Measurements from ENCODE around the gene PADI6. TPM values are rescaled to one million over a fixed set of nuclear protein-coding genes. Genes with fewer than 3 reads are reported as not detected.

PADI6 gene
- polyA plus RNA-seq, 6 donors from 2014 or later: not detected

DNA sequence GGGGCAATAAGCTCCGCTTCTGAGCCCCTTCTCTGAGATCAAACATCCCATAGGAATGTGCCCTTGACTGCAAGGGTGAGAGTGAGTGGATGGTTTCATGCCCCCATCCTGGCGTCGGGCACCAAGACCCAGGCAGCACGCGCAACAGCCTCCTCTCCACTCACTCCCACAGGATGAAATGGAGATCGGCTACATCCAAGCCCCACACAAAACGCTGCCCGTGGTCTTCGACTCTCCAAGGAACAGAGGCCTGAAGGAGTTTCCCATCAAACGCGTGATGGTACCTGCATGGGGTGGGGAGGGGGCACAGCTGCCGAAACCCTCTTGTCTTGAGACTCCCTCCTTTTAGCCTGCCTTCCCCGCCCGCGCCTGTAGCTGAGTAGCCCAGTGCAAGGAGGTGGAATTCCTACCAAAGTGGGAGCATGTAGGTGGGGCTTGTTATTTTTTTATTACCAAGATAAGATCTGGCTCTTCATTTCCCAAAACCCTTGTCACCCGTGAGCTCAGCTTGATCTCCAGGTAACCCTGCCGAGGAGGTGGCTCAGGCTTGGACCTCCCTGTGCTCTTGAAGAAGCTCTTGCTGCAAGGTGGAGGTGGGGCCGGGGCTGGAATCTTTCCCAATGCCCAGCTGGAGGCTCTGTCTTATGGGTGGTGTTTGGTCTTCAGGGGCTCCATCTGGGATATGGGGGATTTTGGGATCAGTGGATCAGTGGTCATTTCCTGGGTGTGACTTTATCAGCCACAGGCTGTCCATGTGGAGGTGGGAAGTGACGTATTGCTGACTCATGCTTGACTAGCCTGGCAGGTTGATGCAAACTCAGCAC lies 24.0 kb upstream of the PADI6 start:
- Mint-ChIP-seq H3K27me3 (peaks cover 0 to 32% (median 11%) of the 10 kb centered on the region in 3 donors), H3K36me3 (peaks cover 7 to 18% of the 10 kb centered on the region in 2 donors), H3K27ac (no peak overlapping the region), H3K9me3 (peaks cover 7 to 24% (median 9%) of the 10 kb centered on the region in 7 donors), H3K4me1 (peaks cover 0 to 2% (median 0%) of the 10 kb centered on the region in 3 donors), H3K4me3 (no peak overlapping the region)
- DNase-seq: no peak
- no peak for ATAC-seq (ENCODE audit: low read depth in 2 of 2)

GRCh38 chr1:17348593-17349234 lies 23.3 kb upstream of the PADI6 start:
- DNase-seq: no peak
- peaks cover 0 to 2% (median 0%) of the 10 kb centered on the region in 3 donors for H3K4me1 Mint-ChIP-seq
- H3K9me3 Mint-ChIP-seq: peaks cover 5 to 19% (median 9%) of the 10 kb centered on the region in 7 donors
- peaks cover 0 to 32% (median 11%) of the 10 kb centered on the region in 3 donors for H3K27me3 Mint-ChIP-seq
- no peak for ATAC-seq (ENCODE audit: low read depth in 2 of 2)
- peaks cover 4 to 14% of the 10 kb centered on the region in 2 donors for H3K36me3 Mint-ChIP-seq
- H3K27ac Mint-ChIP-seq: no peak overlapping the region
- no peak overlapping the region for H3K4me3 Mint-ChIP-seq

DNA sequence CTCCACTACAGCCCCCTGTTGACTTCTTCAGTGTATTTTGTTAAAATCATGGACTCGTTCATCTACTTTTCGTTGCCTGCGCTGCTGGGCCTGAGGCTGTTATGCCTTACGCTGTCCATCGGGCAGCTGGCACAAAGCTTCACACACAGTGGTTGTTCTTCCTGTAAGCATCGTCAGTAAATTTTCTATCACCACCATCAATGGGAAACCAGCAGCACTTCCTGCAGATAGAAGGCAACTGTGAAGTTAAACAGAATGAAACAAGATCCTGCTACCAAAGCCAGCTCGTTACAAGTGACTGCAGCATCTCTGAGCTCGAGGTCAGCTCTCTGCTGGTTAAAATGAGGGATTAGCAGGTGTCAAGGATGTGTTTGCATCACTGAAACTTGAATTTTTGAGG lies 21.9 kb upstream of the PADI6 start:
- H3K9me3 Mint-ChIP-seq: peaks cover 0 to 9% (median 3%) of the 10 kb centered on the region in 7 donors
- H3K4me1 Mint-ChIP-seq: peaks cover 0 to 6% (median 5%) of the 10 kb centered on the region in 3 donors
- H3K27ac Mint-ChIP-seq: no peak overlapping the region
- H3K36me3 Mint-ChIP-seq: peaks cover 0 to 8% of the 10 kb centered on the region in 2 donors
- no peak overlapping the region for H3K4me3 Mint-ChIP-seq
- no peak for ATAC-seq (ENCODE audit: low read depth in 2 of 2)
- no peak for DNase-seq
- peaks cover 0 to 32% (median 11%) of the 10 kb centered on the region in 3 donors for H3K27me3 Mint-ChIP-seq

- no peak for DNase-seq
These were observed 21.0 kb upstream of the PADI6 start for GRCh38 chr1:17350928-17351446.

GRCh38 chr1:17351598-17352324 lies 20.2 kb upstream of the PADI6 start:
- H3K27ac Mint-ChIP-seq: peak overlapping the region in 1 of 6 donors; percentile 42
- H3K4me1 Mint-ChIP-seq: peaks cover 10 to 21% (median 17%) of the 10 kb centered on the region in 3 donors
- DNase-seq (no peak), ATAC-seq (ENCODE audit: low read depth in 2 of 2) (no peak)
- H3K4me3 Mint-ChIP-seq: no peak overlapping the region
- H3K9me3 Mint-ChIP-seq: peaks cover 0 to 1% (median 0%) of the 10 kb centered on the region in 7 donors
- H3K27me3 Mint-ChIP-seq: peaks cover 0 to 28% (median 11%) of the 10 kb centered on the region in 3 donors
- peaks cover 0 to 4% of the 10 kb centered on the region in 2 donors for H3K36me3 Mint-ChIP-seq

More at GRCh38 chr1:17350928-17351446, 21.0 kb upstream of the PADI6 start:
- Mint-ChIP-seq H3K27me3 (peaks cover 0 to 32% (median 11%) of the 10 kb centered on the region in 3 donors), H3K9me3 (peaks cover 0 to under 1% (median 0%) of the 10 kb centered on the region in 7 donors), H3K36me3 (peaks cover 0 to 8% of the 10 kb centered on the region in 2 donors), H3K27ac (peak overlapping the region in 1 of 6 donors; percentile 92), H3K4me1 (peaks cover 4 to 14% (median 10%) of the 10 kb centered on the region in 3 donors), H3K4me3 (no peak overlapping the region)
- ATAC-seq (ENCODE audit: low read depth in 2 of 2): no peak

DNA sequence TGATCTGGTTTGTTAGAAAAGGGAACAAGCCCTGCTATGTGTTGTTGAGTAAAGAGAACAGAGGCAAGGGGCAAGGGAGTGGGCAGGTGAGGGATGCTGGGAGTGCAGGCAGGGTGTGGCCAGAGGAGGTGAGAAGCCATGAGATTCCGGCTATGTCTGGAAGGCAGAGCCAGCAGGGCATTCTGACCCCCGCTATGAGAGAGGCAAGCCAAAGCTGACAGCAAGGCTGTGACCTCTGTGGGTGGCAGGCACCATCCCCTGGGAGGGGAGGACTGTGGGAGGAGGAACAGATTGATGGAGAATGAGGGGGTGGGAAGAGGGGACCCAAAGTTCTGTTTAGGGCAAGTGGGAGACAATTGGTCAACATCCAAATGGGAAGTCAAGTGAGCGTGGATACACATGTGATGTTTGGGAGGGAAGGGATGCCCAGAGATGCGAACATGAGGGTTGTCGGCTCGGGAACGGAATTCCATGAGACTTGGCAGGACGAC lies 19.5 kb upstream of the PADI6 start:
- Mint-ChIP-seq H3K36me3 (no peaks in the 10 kb centered on the region), H3K4me3 (peak overlapping the region in 1 of 8 donors; percentile 37)

DNA sequence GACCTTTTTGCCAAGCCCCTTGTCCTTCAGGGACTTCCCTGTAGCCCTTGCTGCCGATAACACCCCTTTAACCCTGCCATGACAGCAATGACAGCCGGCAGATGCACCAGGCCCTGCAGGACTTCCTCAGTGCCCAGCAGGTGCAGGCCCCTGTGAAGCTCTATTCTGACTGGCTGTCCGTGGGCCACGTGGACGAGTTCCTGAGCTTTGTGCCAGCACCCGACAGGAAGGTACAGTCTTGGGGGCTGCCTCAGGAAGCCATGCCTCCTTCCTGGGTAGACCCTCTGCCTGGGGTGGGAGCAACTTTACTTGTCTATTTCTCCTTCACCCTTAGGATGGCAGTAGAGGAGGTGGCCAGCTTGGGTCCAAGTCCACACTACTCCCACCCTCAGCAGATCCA lies 16.1 kb upstream of the PADI6 start:
- no peak for DNase-seq
- H3K27me3 Mint-ChIP-seq: peaks cover 0 to 16% (median 9%) of the 10 kb centered on the region in 3 donors
- H3K9me3 Mint-ChIP-seq: peaks cover 0 to 1% (median 0%) of the 10 kb centered on the region in 7 donors
- ATAC-seq (ENCODE audit: low read depth in 2 of 2): peak; percentile 21 to 37
- peak overlapping the region in 5 of 6 donors; percentile 26 to 88 (median 64) for H3K27ac Mint-ChIP-seq
- H3K4me3 Mint-ChIP-seq: peak overlapping the region; percentile 63 to 85 (median 70)
- no peaks in the 10 kb centered on the region for H3K36me3 Mint-ChIP-seq
- H3K4me1 Mint-ChIP-seq: peaks cover 11 to 23% (median 19%) of the 10 kb centered on the region in 3 donors

More for the DNA sequence above, 19.5 kb upstream of the PADI6 start:
- Mint-ChIP-seq H3K9me3 (peaks cover 0 to 1% (median 0%) of the 10 kb centered on the region in 7 donors), H3K27me3 (peaks cover 0 to 24% (median 11%) of the 10 kb centered on the region in 3 donors), H3K4me1 (peaks cover 11 to 23% (median 19%) of the 10 kb centered on the region in 3 donors), H3K27ac (no peak overlapping the region)
- ATAC-seq (ENCODE audit: low read depth in 2 of 2) (no peak), DNase-seq (no peak)

GRCh38 chr1:17356387-17357026 lies 15.5 kb upstream of the PADI6 start:
- Mint-ChIP-seq H3K36me3 (no peaks in the 10 kb centered on the region), H3K4me1 (peaks cover 11 to 23% (median 19%) of the 10 kb centered on the region in 3 donors), H3K27ac (peak overlapping the region in 5 of 6 donors; percentile 26 to 88 (median 77)), H3K27me3 (peaks cover 0 to 12% (median 3%) of the 10 kb centered on the region in 3 donors), H3K9me3 (peaks cover 0 to 1% (median 0%) of the 10 kb centered on the region in 7 donors), H3K4me3 (peak overlapping the region; percentile 63 to 85 (median 70))
- ATAC-seq (ENCODE audit: low read depth in 2 of 2): no peak
- DNase-seq: no peak

DNA sequence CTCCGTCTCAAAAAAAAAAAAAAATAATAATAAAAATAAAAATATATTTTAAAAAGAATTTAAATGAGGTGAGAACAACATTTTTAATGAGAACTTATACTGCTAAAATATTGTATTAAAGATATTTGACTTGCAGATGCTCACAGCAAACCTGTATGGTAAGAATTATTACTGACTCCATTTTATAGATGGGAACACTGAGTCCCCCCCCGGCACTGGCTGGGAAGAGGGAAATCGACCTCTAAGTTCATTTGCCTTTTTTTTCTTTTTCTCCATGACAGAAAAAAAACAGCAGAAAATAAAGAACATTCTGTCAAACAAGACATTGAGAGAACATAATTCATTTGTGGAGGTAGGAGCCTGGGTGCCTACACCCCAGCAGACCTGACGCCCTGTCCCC lies 13.4 kb upstream of the PADI6 start:
- peaks cover 11 to 21% (median 19%) of the 10 kb centered on the region in 3 donors for H3K4me1 Mint-ChIP-seq
- ATAC-seq (ENCODE audit: low read depth in 2 of 2) (no peak), DNase-seq (no peak)
- H3K27me3 Mint-ChIP-seq: no peaks in the 10 kb centered on the region
- no peaks in the 10 kb centered on the region for H3K36me3 Mint-ChIP-seq
- no peak overlapping the region for H3K27ac Mint-ChIP-seq
- peaks cover 0 to 1% (median 0%) of the 10 kb centered on the region in 7 donors for H3K9me3 Mint-ChIP-seq
- H3K4me3 Mint-ChIP-seq: no peak overlapping the region

DNA sequence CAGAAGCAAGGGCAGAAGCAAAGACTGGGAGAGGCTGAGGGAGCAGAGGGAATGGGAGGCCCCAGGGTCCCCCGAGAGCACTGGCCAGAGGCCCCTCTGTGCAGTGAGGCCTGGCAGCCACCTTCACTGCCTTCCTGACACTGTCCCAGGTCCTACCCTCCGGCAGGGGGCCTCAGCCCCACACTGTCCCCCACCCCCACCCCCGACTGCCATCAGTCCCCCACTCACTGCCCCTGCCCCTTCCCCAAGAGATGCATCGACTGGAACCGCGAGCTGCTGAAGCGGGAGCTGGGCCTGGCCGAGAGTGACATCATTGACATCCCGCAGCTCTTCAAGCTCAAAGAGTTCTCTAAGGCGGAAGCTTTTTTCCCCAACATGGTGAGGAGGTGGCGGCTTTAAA lies 13.0 kb upstream of the PADI6 start:
- no peaks in the 10 kb centered on the region for H3K36me3 Mint-ChIP-seq
- ATAC-seq (ENCODE audit: low read depth in 2 of 2) (no peak), DNase-seq (no peak)
- H3K4me3 Mint-ChIP-seq: no peak overlapping the region
- no peak overlapping the region for H3K27ac Mint-ChIP-seq
- peaks cover 11 to 21% (median 19%) of the 10 kb centered on the region in 3 donors for H3K4me1 Mint-ChIP-seq
- H3K27me3 Mint-ChIP-seq: no peaks in the 10 kb centered on the region
- H3K9me3 Mint-ChIP-seq: peaks cover 0 to 5% (median 0%) of the 10 kb centered on the region in 7 donors

- DNase-seq (no peak), ATAC-seq (ENCODE audit: low read depth in 2 of 2) (no peak)
- peaks cover 0 to 5% (median 0%) of the 10 kb centered on the region in 7 donors for H3K9me3 Mint-ChIP-seq
- H3K27ac Mint-ChIP-seq: no peak overlapping the region
- peaks cover 11 to 21% (median 16%) of the 10 kb centered on the region in 3 donors for H3K4me1 Mint-ChIP-seq
- H3K4me3 Mint-ChIP-seq: no peak overlapping the region
- no peaks in the 10 kb centered on the region for H3K36me3 Mint-ChIP-seq
- H3K27me3 Mint-ChIP-seq: no peaks in the 10 kb centered on the region
These were observed 12.2 kb upstream of the PADI6 start for GRCh38 chr1:17359808-17360207.

DNA sequence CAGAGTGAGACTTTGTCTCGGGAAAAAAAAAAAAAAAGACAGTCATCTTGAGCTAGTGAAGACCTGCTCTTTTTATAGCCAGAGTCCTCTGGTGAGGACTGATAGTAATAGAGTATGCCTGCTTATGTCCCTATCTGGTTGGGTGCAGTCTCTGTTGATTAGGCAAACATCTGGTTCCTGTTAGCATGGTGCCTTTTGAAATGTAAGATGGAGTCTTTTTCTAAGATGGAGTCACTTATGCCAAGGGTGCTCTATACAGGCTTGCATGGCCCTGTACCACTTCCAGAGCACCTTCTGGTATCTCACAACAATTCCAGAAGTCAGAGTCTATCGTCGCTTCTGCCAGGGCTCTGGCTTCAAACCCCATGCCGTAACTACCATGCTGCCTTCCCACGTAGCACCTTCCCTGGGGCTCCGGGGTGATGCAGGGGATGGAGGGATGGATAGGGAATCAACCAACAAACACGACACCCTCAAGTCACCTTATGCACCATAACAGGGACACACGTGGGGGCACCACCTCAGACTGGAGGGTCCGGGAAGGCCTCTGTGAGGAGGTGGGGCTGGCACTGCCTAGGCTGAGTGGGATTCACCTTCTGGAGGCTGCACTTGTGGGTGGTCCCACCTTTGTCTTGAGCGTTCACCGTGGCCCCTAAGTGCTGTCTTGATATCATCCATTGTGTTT lies 11.6 kb upstream of the PADI6 start:
- no peak overlapping the region for H3K4me3 Mint-ChIP-seq
- no peaks in the 10 kb centered on the region for H3K36me3 Mint-ChIP-seq
- ATAC-seq (ENCODE audit: low read depth in 2 of 2): no peak
- H3K9me3 Mint-ChIP-seq: peaks cover 0 to 5% (median 0%) of the 10 kb centered on the region in 7 donors
- peaks cover 11 to 18% (median 13%) of the 10 kb centered on the region in 3 donors for H3K4me1 Mint-ChIP-seq
- H3K27me3 Mint-ChIP-seq: no peaks in the 10 kb centered on the region
- no peak for DNase-seq
- H3K27ac Mint-ChIP-seq: no peak overlapping the region
